Suppressor macrophage treated with lipopolysaccharide for 1 hour (primary cell): Measurements from ENCODE around the gene FOXO3.

Experiments
- DNase-seq, 3 donors: peaks; one replicate each; pipeline ENCODE4 v3.0.0-alpha.2; 2020 to 2022

The FOXO3 gene

DNA sequence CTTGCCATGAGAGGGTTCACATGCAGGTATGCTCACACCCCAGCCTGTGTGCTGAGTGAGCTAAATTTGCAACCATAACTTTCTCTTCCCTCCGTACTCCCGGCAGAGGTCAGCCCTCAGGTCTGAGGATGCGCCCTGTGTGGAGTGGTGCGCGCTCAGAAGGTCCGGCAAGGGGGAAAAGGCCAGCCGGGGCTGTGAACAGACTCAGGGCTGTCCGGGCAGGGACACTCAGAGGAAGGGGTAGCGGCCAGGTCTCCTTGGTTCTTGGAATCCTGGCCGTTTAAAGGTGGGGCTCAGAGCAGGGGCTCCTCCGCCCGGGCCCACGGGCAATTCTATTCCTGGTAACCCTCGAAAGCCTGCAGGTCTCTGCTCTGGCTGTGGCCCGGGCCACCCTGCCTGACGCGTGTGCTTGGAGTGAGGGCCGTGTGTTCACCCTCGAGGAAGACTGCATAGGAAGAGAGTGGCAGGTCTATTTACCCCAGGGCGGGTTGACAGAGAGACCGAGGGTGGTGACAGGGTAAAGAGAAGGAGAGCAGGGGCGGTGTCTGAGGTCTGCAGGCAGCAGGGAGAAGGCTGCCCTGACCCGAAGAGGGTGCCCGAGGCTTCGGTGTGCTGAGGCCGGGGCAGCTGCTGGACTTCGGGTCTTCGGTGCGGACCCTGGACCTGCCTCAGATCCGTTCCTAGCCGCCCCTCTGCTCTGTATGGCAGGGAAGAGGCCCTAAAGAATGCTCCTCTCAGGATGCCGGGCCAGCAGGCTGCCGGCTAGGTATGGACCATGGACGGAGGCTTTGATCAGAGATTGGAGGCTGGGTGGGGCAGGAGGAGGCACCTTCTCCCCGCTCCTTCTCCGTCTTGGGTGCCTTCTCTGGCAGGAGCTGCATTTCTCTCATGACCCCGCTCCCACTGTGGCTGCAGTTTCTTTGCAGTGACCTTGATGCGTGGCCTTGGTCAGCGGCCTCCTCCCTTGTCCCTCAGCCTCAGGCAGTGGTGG lies 156.4 kb downstream of the FOXO3 start:
- no peak for DNase-seq

DNA sequence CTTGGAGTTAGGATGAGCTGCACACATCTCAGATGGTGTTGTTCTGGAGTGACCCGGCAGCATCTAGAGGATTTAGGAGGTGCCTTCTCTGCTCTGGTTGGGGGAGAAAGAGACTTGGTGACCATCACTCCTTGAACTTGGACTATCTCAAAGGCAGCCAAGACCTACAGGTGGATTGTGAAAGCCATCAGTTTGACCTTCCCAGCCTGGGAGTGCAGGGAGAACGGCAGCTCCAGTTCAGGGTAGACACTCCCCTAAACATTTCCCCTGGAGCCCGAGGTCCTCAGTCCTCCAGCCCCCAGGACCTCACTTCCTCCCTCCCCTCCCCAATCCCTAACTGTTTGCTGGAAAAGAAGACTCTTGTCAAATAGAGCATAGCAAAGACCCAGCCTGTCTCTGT lies 158.8 kb downstream of the FOXO3 start:
- DNase-seq = no peak

DNA sequence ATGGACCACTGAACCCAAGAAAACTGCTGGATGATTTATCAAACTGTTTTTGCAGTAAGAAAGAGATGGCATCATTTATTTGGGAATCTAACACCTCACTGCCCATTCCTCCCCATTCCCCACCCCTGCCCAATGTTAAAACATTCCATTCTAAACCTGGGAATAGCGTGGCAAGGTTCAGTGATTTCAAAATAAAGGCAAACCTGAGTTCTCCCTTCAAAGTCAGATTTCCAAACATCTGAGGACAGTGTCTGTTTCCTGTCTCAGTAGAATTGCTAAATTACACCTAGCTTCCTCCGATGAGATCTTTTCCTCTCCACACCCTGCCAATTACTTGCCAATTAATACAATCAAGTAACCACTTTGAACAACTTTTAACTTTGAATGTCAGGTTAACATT lies 160.1 kb downstream of the FOXO3 start:
- DNase-seq = no peak

DNA sequence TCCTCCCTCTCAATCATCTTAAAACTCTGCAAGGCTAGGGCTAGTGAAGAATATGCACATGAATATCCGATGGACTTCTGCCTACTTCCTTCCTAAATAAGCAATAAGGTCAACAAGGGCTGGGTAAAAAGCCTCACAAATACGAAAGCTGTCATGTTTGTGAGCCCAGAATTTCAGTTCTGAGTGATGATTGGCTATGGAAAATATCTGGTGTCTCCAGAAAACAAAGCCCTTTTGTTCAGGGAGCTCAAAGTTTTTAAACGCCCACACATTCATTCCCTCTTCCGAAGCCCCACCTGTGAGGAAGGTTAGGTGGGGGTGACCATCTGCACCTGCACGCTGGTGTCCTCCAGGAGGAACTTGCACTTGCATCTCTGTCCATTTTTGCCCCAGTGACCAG lies 160.6 kb downstream of the FOXO3 start:
- no peak for DNase-seq

DNA sequence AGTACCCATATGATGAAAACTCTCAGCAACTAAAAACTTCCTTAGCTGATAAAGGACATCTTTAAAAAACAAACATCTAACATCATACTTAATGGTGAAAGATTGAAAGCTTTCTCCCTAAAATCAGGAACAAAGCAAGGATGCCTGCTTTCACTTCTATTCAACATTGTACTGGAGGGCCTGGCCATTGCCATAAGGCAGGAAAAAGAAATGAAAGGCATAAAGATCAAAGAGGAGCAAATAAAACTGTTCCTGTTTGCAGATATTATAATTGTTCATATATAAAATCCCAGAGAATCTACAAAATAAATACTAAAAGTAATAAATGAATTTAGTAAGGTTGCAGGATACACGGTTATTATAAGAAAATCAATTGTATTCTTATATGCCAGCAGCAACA lies 162.9 kb downstream of the FOXO3 start:
- no peak for DNase-seq

DNA sequence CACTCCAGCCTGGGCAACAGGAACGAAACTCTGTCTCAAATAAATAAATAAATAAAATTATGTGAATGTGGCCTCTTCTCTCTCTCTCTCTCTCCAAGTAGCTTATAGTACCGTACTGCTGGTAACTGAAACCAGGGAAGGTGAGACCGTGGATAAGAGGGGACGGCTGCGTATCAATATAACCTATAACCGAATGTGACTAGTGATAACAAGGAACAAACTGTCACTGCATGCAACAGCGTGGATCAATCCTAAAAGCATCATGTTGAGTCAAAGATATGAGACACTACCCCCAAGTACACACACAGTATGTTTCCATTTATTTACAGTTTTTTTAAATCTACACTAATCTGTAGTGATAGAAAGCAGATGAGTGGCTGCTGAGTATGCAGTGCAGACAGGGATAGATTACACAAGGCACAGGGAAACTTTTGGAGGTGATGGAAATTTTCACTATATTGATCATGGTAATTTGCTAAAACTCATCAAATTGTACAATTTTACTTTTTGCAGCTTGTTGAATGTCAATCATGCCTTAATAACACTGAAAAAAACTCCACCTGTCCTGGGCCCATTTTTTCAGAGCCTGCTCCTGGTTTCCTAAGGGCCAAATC lies 166.1 kb downstream of the FOXO3 start:
- no peak for DNase-seq

DNA sequence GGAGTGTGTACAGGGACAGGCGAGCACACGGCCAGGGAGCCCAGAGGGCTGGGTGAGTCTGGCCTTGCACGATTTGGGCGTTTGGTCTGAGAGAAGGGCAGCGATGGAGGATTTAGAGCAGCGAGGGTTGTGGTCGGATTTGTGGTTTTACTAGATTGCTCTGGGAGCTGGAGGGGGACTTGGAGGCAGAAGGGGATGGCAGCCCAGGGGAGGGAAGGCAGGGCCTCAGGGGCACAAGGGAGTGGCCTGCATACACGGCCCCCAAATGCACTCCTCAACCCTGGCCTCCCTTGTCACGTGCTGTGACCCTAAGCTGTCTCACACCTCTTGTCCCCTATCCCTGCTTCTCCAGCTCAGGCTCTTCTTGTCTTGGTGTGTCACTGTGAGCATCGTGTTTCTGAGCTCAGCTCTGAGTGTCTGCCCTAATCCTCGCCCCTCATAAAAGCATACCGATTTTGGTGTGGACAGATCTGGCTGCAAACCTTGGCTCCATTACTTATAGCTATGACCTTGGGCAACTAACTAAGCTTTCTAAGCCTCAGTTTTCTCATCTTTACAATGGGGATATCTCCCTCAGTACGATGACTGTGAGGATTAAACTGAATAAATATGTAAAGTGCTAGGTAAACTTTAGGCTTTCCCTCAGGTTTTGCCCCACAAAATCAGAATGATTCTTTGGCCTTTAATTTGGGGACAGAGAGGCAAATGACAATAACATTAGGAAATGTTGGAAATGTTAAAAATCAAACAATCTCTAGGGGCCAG lies 167.4 kb downstream of the FOXO3 start:
- DNase-seq = no peak

DNA sequence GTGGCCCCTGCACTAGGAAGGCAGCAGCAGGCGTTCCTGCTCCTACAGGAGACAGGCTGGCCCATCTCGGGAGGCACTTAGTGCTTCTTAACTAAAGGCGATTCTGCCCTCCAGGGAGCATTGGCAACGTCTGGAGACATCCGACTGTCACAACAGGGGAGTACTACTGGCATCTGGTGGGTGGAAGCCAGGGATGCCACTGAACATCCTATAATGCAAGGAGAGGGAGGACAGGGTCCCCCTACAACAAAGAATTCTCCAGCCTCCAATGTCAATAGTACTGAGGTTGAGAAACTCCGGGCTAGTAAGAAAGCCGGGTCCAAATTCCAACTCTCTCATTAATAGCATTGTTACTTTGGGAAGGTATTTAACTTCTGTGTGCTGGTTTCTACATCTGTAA lies 168.1 kb downstream of the FOXO3 start:
- DNase-seq = no peak

DNA sequence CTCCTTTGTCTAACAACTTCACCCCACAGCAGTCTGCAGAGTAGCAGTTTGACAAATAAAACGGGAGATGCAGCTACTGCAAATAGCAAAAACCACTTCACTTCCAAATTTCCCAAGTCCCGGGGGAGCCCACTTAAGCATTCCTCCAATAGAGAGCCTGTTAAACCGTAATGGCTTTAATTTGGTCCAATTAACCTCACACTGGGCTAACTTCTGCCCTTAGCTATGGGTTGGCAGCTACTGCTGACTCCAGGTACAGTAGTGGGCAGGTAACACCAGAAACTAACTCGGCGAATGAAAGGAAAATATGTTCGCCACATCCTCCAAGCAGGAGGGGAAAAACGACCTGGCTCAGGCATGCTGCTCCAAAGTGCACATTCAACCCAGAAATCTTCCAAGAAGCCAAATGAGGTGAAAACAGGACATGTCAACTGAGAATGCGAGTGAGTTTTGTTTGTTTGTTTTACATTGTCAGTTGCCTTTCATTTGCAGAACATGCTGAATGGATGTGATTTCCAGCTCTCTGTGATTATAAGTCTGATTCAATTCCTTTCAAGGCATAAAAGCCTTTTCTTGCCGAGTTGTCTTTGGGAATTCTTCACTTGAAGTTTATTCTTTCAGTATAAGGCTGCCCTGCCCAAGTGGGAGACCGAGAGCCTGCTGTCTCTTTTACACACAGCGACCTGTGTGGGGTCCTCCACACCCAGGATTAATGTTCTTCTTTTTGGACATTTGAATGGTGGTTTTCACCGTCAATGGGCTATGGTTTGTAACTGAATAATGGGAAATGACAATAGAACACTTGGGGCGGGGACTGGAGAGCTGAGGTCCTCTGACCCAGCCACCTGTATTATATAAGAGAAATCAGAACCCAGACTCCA lies 170.2 kb downstream of the FOXO3 start:
- no peak for DNase-seq

DNA sequence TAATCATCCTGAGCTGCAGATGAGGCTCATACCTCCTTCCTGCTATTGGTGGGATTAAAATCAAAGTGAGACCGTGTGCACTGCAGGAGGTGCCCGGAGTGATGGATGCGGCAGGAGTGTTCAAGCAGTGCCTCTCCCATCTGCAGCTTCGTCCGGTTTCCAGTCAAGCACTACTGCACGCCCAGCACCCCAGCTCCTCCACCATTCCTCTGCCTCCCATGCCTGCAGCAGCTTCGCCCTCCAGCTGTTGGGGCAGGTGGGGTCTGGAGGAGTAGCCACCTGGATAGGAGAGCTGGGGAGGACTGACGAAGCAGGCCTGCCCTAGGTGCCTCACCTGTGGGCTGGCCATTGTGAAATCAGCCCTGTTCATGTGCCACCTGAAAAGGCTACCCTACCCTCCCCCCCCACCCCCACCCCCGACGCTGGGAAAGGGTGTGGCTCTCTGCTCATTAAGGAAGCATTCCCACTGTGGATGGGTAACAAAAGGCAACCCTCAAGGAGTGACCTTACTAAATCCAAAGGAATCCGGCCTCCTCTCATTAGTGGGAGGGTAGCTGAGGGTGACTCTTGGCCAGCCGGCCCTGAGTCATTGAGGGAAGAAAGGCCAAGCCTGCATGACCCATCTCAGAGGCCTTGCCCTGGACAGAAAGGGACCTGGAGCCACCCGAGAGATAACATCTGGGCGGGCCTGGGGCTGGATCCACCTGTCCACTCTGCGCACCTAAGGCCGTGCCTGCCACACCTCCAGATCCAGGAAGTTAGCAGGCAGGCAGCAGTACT lies 171.6 kb downstream of the FOXO3 start:
- peak; percentile 49 to 56 (median 56) for DNase-seq

DNA sequence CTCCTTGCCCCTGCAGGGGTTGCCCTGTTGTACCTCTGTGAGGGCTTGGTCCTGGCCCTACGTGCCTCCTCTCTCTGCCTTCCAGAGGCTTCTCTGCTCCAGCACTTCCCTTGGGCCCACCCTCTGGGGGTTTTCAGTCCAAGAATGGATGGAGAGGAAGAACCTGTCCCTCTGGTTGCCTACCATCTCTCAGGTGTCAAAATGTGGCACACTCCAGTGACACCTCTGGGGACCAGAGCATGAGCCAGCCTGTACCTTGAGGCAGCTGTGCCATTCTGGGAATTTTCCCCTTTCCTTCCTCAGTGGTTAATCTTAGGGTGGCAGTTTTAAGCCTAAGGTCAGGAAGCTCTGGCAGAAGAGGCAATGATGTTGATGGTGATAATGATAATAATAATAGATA lies 172.3 kb downstream of the FOXO3 start:
- no peak for DNase-seq

DNA sequence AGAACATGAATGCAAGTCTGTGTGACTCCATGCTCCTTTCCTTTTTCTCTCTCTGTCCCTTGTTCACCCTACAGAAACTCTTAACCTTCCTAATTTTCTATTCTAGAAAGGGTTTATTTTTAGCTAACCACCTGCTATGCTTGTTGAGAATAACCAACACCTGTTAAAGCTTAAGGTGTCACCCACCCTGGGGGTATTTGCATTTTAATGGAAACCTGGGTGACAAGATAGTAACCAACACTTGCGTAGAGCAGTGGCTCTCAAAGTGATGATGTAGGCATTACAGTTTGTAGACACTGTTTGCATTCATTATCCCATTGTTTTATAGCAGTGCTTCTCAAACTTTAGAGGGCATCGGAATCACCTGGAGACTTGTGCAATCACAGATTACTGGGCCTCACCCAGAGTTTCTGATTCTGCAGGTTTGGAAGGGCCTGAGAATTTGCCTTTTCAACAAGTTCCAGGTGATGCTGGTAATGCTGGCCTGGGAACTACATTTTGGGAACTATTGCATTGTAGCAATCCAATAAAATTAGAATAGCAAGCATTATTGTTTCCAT lies 173.1 kb downstream of the FOXO3 start:
- DNase-seq = no peak
